ENCODE data around the gene CARNS1. TPM values are rescaled to one million over a fixed set of nuclear protein-coding genes. Genes with fewer than 3 reads are reported as not detected.

Gene CARNS1
- total and polyA plus RNA-seq, 10 of the 15 experiments (the other 5 are each of a cell fraction or from before 2014, with no cell fraction given) = 0.02 to 0.14 (median 0.10) TPM; not detected in 3

GRCh38 chr11:67391304-67392182 lies 23.9 kb upstream of the CARNS1 start, which contains the start of gene RAD9A:
Gene RAD9A (plus strand): TSS chr11:67391986. CDS start chr11:67392045, 59 bp downstream.
- ChIA-PET CTCF (interaction anchor here (0.7 to 25.5 kb wide), 11 partner anchors 9 to 223 kb away, joined by 3 to 1301 read pairs (median 3); partner anchors contain the start of genes AIP, CDK2AP2, CLCF1 and POLD4), POLR2A (interaction anchor here (0.5 to 2.8 kb wide), 19 partner anchors 9 to 94 kb away, joined by 3 to 48 read pairs (median 4); partner anchors contain the start of genes CLCF1, POLD4, PPP1CA and PTPRCAP), SMC1A (ENCODE audit: uncharacterized antibody, unreplicated experiment) (interaction anchor here (1.0 to 3.4 kb wide), 11 partner anchors 10 to 114 kb away, joined by 3 to 17 read pairs (median 4); partner anchors contain the start of genes PITPNM1, PPP1CA, PTPRCAP and TMEM134), RAD21 (ENCODE audit: unreplicated experiment) (interaction anchor here (0.6 to 2.6 kb wide), 19 partner anchors 10 to 310 kb away, joined by 3 to 24 read pairs (median 5); partner anchors contain the start of genes AIP, CDK2AP2, CLCF1 and PITPNM1)
- Histone ChIP-seq H3K4me3 (peak within 1 kb of the TSS; percentile 97), H4K20me1 (ENCODE audit: control insufficient read depth, insufficient read depth) (no peaks in the 10 kb centered on the region; the same call in 1 of the 2 replicates), H3K27me3 (replicated peaks in 1 of 2; ENCODE audit: control insufficient read depth in 2 of 2, insufficient read depth in 2 of 2, low read length in 1 of 2) (no peaks in the 10 kb centered on the region), H3K36me3 (ENCODE audit: control insufficient read depth in 2 of 2, insufficient read depth in 2 of 2, low read length in 1 of 2) (peaks cover 4 to 6% of the 10 kb centered on the region in 2 experiments; a peak in 3 of 4 replicates), H3K27ac (ENCODE audit: control insufficient read depth, insufficient read depth) (peak within 1 kb of the TSS; percentile 78), H2AFZ (ENCODE audit: control insufficient read depth, low read depth, low read length) (peak within 1 kb of the TSS; percentile 84), H3K79me2 (ENCODE audit: control insufficient read depth, insufficient read depth, low read length) (peaks cover 22% of the 10 kb centered on the region), H3K9ac (ENCODE audit: control insufficient read depth, insufficient read depth, low read length) (peak within 1 kb of the TSS; percentile 91), H3K4me1 (ENCODE audit: control insufficient read depth, insufficient read depth, low read length) (peaks cover 7% of the 10 kb centered on the region), H3K4me2 (ENCODE audit: control insufficient read depth, insufficient read depth) (peak within 1 kb of the TSS; percentile 99), H3K9me3 (replicated peaks; ENCODE audit: control insufficient read depth, insufficient read depth, low read length) (no peaks in the 10 kb centered on the region)
- ATAC-seq (peak; percentile 90), FAIRE-seq (peak; percentile 68), DNase-seq (ENCODE audit: low read depth, low spot score) (no peak)
- BruUV-seq (replicated peaks) = TSS peak; percentile 86
- intact Hi-C loops (cut with micrococcal nuclease; ENCODE audit: unreplicated experiment) (no loop called here), in situ Hi-C loops (cut with MboI) (no loop called here)
- under 1% methylated on average over 67 of the region's 75 CpGs for WGBS (ENCODE audit: insufficient coverage, insufficient replicate concordance, low lambda C conversion rate, missing lambda C conversion rate)
- peak; percentile 22 for TF ChIP-seq SMC3 (IDR thresholded peaks at IDR 0.05; ENCODE audit: borderline replicate concordance, low read length)
- TF ChIP-seq MYB (IDR thresholded peaks at IDR 0.05; ENCODE audit: borderline replicate concordance, low read depth, low read length) = no peak
- no peak for TF ChIP-seq ZBED1 (IDR thresholded peaks at IDR 0.05; ENCODE audit: borderline replicate concordance)
- TF ChIP-seq RB1 (IDR thresholded peaks at IDR 0.05; ENCODE audit: borderline replicate concordance) = peak; percentile 82; the same call in 1 of the 2 replicates
- TF ChIP-seq DPF2 (IDR thresholded peaks at IDR 0.05) = peak; percentile 69; the same call in 1 of the 2 replicates
- TF ChIP-seq SMAD1 (IDR thresholded peaks at IDR 0.05; ENCODE audit: low read depth, partially characterized antibody) = no peak
- no peak for TF ChIP-seq BCL11A (IDR thresholded peaks at IDR 0.05; ENCODE audit: low read depth, low read length)
- TF ChIP-seq IRF4 (IDR thresholded peaks at IDR 0.05; ENCODE audit: low read depth, low read length) = no peak
- TF ChIP-seq, protein P1, sequence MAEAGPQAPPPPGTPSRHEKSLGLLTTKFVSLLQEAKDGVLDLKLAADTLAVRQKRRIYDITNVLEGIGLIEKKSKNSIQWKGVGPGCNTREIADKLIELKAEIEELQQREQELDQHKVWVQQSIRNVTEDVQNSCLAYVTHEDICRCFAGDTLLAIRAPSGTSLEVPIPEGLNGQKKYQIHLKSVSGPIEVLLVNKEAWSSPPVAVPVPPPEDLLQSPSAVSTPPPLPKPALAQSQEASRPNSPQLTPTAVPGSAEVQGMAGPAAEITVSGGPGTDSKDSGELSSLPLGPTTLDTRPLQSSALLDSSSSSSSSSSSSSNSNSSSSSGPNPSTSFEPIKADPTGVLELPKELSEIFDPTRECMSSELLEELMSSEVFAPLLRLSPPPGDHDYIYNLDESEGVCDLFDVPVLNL (IDR thresholded peaks at IDR 0.05; ENCODE audit: low read depth, low read length) = peak; percentile 84
- TF ChIP-seq SIN3A (IDR thresholded peaks at IDR 0.05; ENCODE audit: low read depth, low read length) = peak; percentile 98
- no peak for TF ChIP-seq PBX3 (IDR thresholded peaks at IDR 0.05; ENCODE audit: insufficient replicate concordance, low read depth, low read length)
- TF ChIP-seq, protein P2, sequence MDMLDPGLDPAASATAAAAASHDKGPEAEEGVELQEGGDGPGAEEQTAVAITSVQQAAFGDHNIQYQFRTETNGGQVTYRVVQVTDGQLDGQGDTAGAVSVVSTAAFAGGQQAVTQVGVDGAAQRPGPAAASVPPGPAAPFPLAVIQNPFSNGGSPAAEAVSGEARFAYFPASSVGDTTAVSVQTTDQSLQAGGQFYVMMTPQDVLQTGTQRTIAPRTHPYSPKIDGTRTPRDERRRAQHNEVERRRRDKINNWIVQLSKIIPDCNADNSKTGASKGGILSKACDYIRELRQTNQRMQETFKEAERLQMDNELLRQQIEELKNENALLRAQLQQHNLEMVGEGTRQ (IDR thresholded peaks at IDR 0.05; ENCODE audit: borderline replicate concordance, low read depth, low read length) = peak; percentile 99
- peak; percentile 57 for TF ChIP-seq HCFC1 (IDR thresholded peaks at IDR 0.05; ENCODE audit: low read length)
- no peak for TF ChIP-seq BMI1 (IDR thresholded peaks at IDR 0.05; ENCODE audit: borderline replicate concordance)
- no peak for TF ChIP-seq YY1 (IDR thresholded peaks at IDR 0.05; ENCODE audit: low read depth, low read length)
